ENCODE measurements around the gene FAM118A. TPM values are rescaled to one million over a fixed set of nuclear protein-coding genes. Genes with fewer than 3 reads are reported as not detected.

FAM118A gene
- total RNA-seq, 1 experiment from 2014 or later: 20.3 TPM

DNA sequence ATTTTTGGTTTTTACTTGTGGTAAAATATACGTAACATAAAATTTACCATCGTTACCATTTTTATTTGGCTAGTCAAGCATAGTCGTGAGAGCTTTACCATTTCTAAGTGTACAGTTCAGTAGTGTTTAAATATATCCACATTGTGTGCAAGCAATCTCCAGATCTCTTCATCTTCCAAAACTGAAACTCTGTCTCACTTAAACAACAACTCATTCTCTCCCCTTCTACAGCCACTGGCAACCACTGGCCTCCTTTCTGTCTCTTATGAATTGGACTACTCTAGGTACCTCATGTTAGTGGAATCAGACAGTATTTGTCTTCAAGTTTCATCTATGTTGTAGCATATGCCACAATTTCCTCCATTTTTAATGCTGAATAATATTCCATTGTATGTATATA is 66.3 kb downstream of the FAM118A start:
- Histone ChIP-seq H2AFZ (ENCODE audit: low read length) (no peak overlapping the region), H3K27me3 (ENCODE audit: low read length) (no peaks in the 10 kb centered on the region), H3F3A (ENCODE audit: low read length, unreplicated experiment) (no peaks in the 10 kb centered on the region), H3K79me2 (ENCODE audit: low read length) (no peaks in the 10 kb centered on the region), H4K20me1 (ENCODE audit: low read length) (no peaks in the 10 kb centered on the region), H3K4me3 (ENCODE audit: low read length) (no peak overlapping the region), H3K36me3 (ENCODE audit: low read depth, low read length) (no peaks in the 10 kb centered on the region), H3K9me3 (ENCODE audit: low read length) (no peaks in the 10 kb centered on the region), H3K9ac (ENCODE audit: low read length) (no peak overlapping the region), H3K4me1 (ENCODE audit: insufficient read depth, low read length) (no peaks in the 10 kb centered on the region), H3K4me2 (ENCODE audit: low read length) (no peak overlapping the region), H3K27ac (ENCODE audit: low read length) (no peak overlapping the region), H3K9me2 (replicated peaks; ENCODE audit: low read length) (no peaks in the 10 kb centered on the region)
- TF ChIP-seq EZH2 (IDR thresholded peaks at IDR 0.05; ENCODE audit: low read length, unreplicated experiment): no peak
- TF ChIP-seq, protein P1, sequence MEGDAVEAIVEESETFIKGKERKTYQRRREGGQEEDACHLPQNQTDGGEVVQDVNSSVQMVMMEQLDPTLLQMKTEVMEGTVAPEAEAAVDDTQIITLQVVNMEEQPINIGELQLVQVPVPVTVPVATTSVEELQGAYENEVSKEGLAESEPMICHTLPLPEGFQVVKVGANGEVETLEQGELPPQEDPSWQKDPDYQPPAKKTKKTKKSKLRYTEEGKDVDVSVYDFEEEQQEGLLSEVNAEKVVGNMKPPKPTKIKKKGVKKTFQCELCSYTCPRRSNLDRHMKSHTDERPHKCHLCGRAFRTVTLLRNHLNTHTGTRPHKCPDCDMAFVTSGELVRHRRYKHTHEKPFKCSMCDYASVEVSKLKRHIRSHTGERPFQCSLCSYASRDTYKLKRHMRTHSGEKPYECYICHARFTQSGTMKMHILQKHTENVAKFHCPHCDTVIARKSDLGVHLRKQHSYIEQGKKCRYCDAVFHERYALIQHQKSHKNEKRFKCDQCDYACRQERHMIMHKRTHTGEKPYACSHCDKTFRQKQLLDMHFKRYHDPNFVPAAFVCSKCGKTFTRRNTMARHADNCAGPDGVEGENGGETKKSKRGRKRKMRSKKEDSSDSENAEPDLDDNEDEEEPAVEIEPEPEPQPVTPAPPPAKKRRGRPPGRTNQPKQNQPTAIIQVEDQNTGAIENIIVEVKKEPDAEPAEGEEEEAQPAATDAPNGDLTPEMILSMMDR (conservative IDR thresholded peaks at IDR 0.05; ENCODE audit: low read depth, low read length): no peak
- no peak for TF ChIP-seq EZH2phosphoT487 (IDR thresholded peaks at IDR 0.05; ENCODE audit: borderline replicate concordance, low read length)
- CTCF ChIA-PET: no interaction called here
- intact Hi-C loops (cut with micrococcal nuclease): no loop called here
- DNase-seq (no peak), ATAC-seq (no peak)
- no TSS peak for BruUV-seq (replicated peaks)
- POLR2A ChIA-PET (ENCODE audit: unreplicated experiment): no interaction called here

DNA sequence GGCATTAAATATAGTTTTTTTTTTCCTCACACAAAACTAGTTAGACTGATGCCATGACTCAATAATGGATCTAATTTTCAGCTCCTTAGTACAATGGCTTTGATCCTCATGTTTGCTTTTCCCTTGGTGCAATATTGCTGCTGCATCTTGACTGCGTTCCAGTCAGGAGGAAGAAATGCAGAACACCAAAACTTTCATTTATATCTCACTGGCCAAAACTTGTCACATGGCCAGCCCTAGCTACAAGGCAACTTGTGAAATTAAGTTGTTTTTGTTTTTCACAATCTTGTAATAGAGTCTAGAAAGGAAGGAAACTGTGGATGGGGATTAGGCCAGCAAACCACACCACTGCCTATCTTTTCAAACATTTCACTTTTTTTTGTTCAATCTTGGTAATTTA is 67.0 kb downstream of the FAM118A start:
- DNase-seq (no peak), ATAC-seq (no peak)
- no peaks in the 10 kb centered on the region for H4K20me1 ChIP-seq (ENCODE audit: low read length)
- no peak overlapping the region for H3K4me2 ChIP-seq (ENCODE audit: low read length)
- POLR2A ChIA-PET (ENCODE audit: unreplicated experiment): no interaction called here
- no peaks in the 10 kb centered on the region for H3F3A ChIP-seq (ENCODE audit: low read length, unreplicated experiment)
- H3K9me2 ChIP-seq (replicated peaks; ENCODE audit: low read length): no peaks in the 10 kb centered on the region
- no peak overlapping the region for H3K27ac ChIP-seq (ENCODE audit: low read length)
- no peaks in the 10 kb centered on the region for H3K4me1 ChIP-seq (ENCODE audit: insufficient read depth, low read length)
- intact Hi-C loops (cut with micrococcal nuclease): no loop called here
- H3K36me3 ChIP-seq (ENCODE audit: low read depth, low read length): no peaks in the 10 kb centered on the region
- H3K9ac ChIP-seq (ENCODE audit: low read length): no peak overlapping the region
- no peak overlapping the region for H3K4me3 ChIP-seq (ENCODE audit: low read length)
- CTCF ChIA-PET: no interaction called here
- no peaks in the 10 kb centered on the region for H3K9me3 ChIP-seq (ENCODE audit: low read length)
- TF ChIP-seq EZH2 (IDR thresholded peaks at IDR 0.05; ENCODE audit: low read length, unreplicated experiment) (no peak), EZH2phosphoT487 (IDR thresholded peaks at IDR 0.05; ENCODE audit: borderline replicate concordance, low read length) (no peak)
- TF ChIP-seq, protein P1 (conservative IDR thresholded peaks at IDR 0.05; ENCODE audit: low read depth, low read length): no peak
- BruUV-seq (replicated peaks): no TSS peak
- H3K79me2 ChIP-seq (ENCODE audit: low read length): no peaks in the 10 kb centered on the region
- H3K27me3 ChIP-seq (ENCODE audit: low read length): no peaks in the 10 kb centered on the region
- no peak overlapping the region for H2AFZ ChIP-seq (ENCODE audit: low read length)

DNA sequence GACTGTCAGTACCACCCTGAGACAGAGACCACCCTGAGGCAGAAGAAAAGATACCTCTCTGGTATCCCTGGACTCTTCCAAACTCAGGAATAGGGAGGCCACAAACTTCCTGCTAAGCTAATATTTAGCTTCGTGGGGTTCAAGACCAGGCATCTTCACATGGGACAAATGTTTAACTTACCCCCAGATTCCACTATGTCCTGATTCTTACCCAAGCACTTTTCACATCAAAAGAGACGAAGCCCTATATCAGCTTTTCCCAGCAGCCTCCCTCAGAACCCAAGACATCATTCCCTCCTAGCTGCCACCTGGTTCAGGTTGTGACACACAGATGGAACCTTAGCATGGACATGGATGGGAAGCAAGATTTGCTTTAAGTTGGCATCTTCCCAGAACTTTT is 71.6 kb downstream of the FAM118A start:
- Histone ChIP-seq H2AFZ (ENCODE audit: low read length) (no peak overlapping the region), H3K36me3 (ENCODE audit: low read depth, low read length) (no peaks in the 10 kb centered on the region), H4K20me1 (ENCODE audit: low read length) (no peaks in the 10 kb centered on the region), H3K9me2 (replicated peaks; ENCODE audit: low read length) (no peaks in the 10 kb centered on the region), H3K79me2 (ENCODE audit: low read length) (no peaks in the 10 kb centered on the region), H3K9me3 (ENCODE audit: low read length) (no peaks in the 10 kb centered on the region), H3K4me2 (ENCODE audit: low read length) (no peak overlapping the region), H3K4me1 (ENCODE audit: insufficient read depth, low read length) (no peaks in the 10 kb centered on the region), H3K4me3 (ENCODE audit: low read length) (no peak overlapping the region), H3K27me3 (ENCODE audit: low read length) (no peaks in the 10 kb centered on the region), H3K9ac (ENCODE audit: low read length) (no peak overlapping the region), H3F3A (ENCODE audit: low read length, unreplicated experiment) (no peaks in the 10 kb centered on the region), H3K27ac (ENCODE audit: low read length) (no peak overlapping the region)
- TF ChIP-seq, protein P1 (conservative IDR thresholded peaks at IDR 0.05; ENCODE audit: low read depth, low read length): no peak
- TF ChIP-seq EZH2phosphoT487 (IDR thresholded peaks at IDR 0.05; ENCODE audit: borderline replicate concordance, low read length): no peak
- no peak for TF ChIP-seq EZH2 (IDR thresholded peaks at IDR 0.05; ENCODE audit: low read length, unreplicated experiment)
- CTCF ChIA-PET: no interaction called here
- no peak for ATAC-seq
- intact Hi-C loops (cut with micrococcal nuclease): no loop called here
- no TSS peak for BruUV-seq (replicated peaks)
- no peak for DNase-seq
- POLR2A ChIA-PET (ENCODE audit: unreplicated experiment): no interaction called here
